GM21447 (cell line): ENCODE data around the gene GNPAT.
A peak's percentile ranks its signal among the peaks of the same experiment; 100 is the strongest.
"Not testable (repeated sequence)": the region's sequence is repeated elsewhere in the genome, so short reads cannot be mapped to it uniquely, and the experiment has no call there.

Experiments
- ATAC-seq: cut with Tn5 transposase; IDR thresholded peaks from one replicate; pipeline ENCODE4 v1.9.1; 2021; ENCODE audit not compliant: unreplicated experiment

The GNPAT gene

DNA sequence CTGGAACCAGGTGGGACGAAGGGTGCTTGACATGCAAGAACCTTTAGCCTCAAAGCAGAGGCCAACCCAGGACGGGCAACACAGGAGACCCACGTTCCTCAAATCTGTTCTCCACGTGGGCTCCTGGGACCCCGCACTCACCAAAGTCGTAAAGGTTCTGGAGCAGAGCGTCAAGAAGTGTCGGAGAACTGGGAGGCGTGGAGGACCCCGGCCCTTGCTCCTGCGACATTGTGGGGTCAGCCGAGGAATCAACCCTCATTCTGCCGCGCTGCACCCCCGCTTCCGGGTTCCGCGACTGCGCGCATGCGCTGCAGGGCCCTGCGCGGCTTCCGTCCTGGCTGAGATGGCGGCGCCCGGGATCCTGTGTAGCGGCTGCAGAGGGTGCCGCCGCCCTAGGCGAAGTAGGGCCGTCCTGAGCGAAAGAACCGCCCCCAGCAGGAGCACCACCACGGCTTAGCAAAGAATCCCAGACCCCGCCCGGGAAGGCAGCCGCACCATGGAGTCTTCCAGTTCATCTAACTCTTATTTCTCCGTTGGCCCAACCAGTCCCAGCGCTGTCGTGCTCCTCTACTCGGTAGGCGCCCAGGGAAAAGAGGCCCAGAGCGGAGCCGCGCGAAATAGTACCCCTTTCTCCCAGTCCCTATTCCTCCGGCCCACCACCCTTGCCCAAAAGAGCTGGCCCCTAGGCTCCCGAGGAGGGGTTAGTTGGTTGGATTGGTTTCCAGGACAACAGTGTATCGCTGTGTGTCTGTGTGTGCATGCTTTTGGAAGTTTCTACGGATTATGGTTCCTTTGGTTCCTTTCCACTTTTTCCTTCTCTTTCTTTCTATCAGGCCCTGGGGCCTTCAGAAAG lies at the start of gene GNPAT:
Gene GNPAT, plus strand, starts transcription at position 330 of the 853 bp plus-strand sequence. Its CDS starts 167 bp downstream, at position 497.
- peak; percentile 90 for ATAC-seq

DNA sequence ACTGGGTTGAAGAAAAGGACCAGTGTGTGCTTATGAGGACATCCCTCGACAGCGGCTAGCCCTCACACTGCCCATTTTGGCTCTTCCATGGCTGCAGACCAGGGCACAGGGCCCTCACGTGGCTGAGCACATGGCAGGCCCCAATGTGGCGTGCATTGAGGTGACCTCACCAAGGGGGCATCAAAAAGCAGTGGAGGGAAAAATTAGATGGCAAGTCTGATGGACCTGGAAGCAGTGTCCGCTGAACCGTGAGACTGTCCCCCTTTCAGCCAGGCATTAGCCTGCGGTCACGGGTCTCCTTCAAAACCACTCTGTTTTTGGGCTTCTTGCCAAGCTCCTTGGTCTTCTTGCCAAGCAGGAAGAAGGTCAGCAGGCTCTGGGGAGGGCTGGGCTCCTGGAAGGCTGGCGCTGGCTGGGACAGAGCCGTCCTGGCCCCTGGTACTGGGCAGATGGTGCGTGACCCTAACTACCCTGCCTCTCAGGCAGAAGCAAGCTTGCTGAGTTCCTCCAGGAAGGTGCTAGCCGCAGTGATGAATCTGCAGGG lies 48.3 kb upstream of the GNPAT start:
- no peak for ATAC-seq

DNA sequence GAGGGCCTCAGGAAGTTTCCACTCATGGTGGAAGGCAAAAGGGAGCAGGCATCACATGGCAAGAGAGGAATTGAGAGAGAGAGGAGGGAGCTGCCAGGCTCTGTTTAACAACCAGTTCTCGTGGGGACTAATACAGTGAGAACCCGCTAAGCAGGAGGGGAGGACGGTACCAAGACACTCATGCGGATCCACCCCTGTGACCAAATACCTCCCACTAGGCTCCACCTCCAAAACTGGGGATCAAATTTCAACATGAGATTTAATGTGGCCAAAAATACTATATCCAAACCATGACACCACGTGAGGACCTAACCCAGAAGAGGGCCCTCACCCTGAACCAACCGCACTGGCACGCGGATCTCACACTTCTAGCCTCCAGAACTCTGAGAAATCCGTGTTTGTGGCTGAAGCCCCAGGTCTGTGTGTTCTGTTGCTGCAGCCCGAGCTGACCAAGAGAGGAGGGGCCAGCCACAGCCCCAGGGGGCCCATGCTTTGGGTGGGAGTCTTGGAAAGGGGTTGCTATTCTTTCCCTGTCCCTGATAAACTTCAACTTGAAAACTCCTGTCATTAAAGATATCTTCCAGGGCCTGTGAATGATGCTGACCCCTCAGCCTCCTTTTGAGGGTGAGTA lies 47.2 kb upstream of the GNPAT start:
- no peak for ATAC-seq

DNA sequence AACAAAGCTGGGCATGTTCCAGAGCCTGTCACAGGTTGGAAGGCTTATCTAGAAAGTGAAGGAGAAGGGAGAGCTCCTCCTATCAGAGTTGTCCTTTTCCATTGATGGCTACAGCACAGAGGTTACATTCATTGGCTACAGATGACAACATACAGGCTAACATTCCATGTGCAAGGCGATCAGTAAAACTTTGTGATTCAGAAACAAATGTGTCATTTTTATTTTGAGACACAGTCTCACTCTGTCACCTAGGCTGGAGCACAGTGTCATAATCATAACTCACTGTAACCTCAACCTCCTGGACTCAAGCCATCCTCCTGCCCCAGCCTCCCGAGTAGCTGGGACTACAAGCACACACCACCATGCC lies 46.6 kb upstream of the GNPAT start:
- ATAC-seq, result no peak

DNA sequence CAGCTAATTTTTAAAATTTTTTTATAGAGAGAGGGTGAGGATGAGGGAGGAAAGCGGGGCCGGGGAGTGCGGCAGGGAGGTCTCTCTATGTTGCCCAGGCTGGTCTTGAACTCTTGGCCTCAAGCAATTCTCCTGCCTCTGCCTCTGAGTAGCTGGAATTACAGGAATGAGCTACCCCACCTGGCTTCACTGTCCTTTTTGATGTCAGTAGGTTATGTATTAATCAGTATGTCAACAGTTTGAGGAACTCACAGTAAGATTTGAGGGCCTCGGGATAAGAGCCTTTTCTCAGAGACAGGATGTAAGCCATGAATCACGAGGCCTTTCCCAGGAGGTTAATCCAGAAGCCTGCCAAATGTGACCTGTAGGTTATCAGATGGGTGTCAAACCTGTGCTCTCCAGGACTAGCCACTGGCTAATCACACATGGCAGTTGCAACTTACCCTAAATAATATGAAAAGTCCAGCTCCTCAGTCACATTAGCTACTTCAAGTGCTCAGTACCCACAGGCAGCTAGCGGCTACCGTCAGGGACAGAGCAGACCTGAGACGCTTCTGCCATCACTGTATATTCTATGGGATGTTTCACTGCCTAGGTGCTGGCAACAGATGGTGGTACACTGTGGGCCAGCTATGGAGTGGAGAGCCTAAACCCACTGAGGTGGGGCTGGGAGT lies 46.0 kb upstream of the GNPAT start:
- ATAC-seq, result no peak

DNA sequence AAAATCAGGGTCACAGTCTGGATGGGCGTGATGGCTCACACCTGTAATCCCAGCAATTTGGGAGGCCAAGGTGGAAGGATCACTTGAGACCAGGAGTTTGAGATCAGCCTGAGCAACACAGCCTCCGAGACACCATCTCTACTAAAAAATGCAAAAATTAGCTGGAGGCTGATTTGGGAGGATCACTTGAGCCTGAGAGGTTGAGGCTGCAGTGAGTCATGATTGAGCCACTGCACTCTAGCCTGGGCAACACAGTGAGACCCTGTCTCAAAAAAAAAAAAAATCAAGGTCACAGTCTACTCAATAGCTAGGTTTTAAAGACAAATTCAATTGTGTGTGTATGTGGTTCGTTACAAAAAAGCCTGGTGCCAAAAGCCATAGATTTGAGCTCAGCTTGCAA lies 44.7 kb upstream of the GNPAT start:
- ATAC-seq, result no peak

DNA sequence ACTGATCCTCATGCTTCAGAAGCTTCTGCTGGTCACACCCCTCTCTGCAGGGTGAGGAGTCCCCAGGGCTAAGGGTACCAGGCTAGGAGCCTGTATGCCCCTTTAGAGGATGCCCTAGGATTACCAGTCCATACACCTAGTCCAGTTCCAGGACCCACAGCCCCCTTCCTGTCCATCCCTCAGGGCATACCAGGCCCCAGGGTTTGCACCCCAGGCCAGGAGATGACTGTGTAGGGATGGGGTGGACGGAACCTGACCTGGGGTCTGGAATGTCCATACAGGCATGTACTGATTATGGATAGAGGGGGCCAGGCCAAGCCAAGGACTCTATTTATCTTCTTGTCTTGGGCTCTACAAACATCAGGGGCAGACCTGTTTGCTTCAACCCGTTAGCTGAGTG lies 44.3 kb upstream of the GNPAT start:
- ATAC-seq, result no peak

DNA sequence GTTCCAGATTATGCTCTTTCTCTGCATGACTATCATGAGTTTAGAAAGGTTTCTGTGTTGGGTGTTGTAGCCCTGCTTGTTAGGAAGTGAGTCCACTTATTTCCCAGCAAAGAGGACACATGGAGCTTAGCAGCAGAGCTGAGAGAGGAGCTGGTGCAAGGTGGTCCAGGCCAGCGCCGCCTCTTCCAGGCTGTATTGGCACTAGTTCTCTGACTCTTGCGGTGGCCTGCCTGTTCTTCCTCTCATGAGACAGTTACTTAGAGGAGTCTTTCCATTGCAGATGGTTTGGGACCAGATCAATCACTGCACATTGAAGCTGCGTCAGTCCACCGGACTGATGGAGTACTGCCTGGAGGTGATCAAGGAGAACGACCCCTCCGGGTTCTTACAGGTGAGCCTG lies 41.1 kb upstream of the GNPAT start:
- ATAC-seq, result no peak

DNA sequence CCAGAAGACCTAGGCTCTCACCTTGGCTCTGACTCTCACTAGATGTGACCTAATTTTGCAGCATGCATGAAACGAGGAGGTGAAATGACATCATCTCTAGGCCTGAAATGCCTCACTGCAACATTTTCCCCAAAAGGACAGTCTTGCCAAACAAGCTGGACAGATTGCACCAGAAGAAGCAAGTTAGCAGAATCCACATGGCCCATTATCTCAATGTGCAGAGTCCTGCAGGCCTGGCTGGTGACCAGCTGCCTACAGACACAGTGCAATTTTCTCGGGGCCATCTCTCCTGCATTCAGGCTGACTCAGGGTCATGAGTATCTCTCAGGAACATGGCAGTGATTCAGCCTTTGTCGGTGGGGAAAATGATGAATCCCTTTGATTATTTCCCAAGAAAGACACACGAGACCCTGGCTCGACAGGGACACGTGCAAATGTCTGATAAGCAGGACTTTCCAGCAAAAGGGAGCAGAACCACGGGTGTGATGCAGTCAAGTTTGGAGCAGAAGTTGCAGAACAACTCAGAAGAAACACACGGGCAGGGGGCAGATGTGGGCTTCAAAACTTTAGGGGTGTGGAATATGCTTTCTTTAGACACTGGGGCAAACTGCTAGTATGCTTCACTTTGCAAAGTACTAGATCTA lies 40.5 kb upstream of the GNPAT start:
- ATAC-seq, result no peak

DNA sequence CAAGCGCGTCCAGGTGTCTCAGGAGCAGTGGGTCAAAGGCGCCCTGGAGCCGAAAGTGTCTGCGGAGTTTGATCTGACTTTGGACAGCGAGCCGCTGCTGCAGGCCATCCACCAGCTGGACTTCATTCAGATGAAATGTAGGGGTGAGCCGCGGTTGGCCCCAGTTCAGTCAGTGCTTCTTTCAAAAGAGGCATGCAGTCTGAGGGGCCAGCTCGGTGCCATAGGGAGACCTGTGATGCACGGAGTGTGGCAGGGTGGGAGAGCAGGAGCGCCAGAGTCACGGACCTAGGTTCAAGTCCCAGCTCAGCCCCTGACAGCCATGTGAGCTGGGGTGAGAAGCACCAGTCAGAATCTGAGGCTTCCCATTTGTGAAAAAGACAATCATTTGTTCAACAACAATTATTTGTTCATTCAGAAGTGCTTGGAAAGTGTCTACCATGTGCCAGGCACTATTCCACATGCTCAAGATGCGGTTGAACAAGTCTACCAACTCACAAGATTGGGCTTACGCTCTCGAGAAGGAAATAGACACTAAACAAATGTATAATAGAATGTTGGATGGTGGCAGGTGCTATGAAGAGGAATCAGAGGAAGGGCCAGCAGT lies 39.5 kb upstream of the GNPAT start:
- ATAC-seq, result no peak

DNA sequence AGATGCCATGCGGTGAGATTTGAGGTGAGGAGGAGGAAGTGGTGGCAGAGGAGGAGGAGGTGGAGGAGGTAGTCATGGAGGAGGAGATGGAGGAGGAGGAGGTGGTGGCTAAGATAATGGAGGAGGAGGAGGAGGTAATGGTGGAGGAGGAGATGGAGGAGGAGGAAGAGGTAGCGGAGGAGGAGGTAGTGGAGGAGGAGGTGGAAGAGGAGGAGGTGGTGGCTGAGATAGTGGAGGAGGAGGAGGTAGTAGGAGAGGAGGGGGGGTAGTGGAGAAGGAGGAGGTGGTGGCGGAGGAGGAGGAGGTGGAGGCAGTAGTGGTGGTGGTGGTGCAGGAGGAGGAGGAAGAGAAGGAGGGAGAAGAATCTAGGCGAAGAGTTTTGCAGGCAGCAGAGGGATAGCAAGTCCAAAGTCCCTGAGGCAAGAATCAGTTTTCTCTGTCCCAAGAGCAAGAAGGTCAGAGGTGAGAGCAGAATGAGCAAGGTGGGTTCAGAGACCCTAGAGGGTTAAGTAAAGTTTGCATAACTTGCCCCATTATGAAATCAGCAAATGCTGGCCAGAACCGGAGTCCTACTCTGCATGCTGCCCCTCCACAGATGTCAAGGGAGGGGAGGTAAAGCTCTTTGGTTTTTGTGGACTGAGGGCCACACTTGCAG lies 38.9 kb upstream of the GNPAT start:
- no peak for ATAC-seq

DNA sequence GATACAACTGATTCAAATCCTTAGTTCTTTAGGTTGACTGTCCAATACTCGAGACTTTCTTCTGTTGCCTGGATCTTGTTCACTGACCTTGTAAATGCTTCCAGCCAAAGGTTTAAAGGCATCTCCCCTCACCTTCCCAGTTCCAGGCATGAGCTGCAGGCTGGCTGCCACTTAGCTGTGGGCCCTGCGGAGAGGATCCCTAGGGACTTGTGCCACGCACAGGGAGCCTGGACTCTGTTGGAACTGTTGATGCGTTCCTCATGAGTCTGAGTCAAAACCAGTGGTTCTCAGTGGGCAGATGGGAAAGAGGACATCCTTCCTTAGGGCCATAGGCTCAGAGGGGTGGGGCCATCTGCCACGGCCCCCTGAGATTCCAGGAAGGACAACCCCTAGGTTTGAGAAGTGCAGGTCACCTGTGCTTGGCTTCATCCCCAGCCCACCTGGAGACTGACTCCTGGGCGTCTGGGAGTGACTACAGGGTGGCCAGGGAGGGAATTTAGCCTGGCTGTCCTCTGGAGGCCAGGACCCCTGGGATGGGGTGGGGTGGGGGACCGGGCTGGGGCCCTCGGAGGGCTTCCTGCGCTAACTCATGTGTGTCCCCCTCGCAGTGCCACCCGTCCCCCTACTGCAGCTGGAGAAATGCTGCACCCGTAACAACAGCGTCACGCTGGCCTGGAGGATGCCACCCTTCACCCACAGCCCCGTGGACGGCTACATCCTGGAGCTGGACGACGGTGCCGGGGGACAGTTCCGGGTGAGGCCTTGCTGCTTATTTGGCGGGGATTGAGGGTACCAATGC lies 37.6 kb upstream of the GNPAT start:
- ATAC-seq, result no peak

DNA sequence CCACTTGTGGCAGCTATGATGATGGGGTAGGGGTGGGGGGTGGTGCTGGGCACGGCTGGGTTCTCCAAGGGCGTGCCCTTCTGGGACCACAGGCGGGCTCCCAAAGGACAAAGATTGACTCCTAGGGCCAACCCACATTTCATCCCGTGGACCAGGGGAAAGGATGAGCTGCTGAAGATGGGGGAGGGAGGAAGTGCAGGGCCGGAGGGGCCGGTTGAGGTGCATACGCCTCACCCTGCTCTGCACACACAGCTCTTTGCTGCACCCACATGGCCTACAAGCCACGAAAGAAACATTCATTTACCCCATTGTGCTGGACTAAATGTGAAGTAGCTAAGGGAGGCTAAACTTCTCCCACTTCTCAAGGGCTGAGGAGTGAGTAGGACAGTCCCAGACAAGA lies 34.2 kb upstream of the GNPAT start:
- no peak for ATAC-seq

DNA sequence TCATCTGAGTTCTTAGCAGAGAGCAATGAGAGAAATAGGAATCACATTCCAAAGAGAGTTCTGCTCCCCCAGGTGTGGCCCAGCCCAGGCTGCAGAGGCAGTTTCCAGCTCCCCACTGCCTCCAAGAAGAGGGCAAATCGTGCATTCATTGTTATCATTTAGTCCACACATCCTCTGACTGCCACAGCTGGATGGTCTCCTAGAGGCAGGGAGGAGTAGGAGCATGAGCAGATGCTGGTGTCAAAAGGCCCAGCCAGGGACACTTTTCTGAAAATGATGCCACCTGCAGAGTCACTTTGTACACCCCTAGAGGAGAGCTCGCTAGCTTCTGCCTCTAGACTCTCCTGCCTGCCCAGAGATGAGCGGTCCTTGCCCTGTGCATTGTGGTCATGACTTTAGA lies 33.6 kb upstream of the GNPAT start:
- ATAC-seq, result no peak

DNA sequence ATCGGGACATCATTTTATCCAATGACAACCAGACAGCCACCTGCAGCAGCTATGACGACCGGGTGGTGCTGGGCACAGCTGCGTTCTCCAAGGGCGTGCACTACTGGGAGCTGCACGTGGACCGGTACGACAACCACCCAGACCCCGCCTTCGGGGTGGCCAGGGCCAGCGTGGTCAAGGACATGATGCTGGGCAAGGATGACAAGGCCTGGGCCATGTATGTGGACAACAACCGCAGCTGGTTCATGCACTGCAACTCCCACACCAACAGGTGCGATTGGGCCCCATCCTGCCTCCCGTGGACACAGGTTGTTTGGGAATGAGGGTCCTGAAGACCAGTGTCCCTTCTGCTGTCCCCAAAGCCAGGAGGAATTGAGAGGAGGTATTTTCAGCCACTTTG lies 32.0 kb upstream of the GNPAT start:
- ATAC-seq, result no peak

DNA sequence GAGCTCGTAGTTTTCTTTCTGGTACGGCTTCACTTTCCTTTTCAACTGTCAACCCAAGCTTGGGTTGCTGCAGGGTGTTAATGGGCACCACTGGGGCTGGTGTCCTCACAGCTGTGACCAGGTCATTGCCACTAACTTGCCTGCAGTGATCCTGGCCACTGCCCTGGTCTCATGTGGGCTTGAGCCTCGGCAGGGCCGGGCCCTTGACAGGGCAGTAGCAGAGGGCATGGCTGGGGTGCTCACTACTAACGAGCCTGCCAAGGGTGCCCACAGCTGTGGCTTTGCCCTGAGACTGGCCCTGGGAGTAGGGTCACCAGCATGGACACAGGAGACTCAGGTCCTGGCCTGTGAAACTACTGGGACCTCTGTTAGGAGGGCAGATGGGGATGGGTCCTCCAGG lies 31.5 kb upstream of the GNPAT start:
- ATAC-seq, result no peak

DNA sequence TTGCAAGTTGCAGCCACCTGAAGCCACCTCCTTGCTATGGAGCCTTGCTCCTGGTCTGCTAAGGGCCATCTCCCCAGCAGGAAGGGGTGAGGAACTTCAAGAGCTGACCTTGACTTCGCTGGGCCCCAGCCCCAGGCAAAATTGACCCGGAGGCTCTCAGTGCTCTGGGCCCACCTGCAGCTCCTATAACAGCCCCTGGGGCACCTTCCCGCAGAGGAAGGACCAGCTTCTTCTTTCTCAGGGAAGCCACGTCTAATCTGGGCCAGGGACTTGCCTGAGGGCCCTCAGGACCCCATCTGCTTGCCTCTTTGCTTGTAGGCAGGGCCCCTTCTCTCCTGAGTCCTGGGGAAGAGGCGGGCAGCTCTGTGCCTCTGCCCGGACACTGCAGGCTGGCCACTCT lies 30.9 kb upstream of the GNPAT start:
- ATAC-seq, result no peak

DNA sequence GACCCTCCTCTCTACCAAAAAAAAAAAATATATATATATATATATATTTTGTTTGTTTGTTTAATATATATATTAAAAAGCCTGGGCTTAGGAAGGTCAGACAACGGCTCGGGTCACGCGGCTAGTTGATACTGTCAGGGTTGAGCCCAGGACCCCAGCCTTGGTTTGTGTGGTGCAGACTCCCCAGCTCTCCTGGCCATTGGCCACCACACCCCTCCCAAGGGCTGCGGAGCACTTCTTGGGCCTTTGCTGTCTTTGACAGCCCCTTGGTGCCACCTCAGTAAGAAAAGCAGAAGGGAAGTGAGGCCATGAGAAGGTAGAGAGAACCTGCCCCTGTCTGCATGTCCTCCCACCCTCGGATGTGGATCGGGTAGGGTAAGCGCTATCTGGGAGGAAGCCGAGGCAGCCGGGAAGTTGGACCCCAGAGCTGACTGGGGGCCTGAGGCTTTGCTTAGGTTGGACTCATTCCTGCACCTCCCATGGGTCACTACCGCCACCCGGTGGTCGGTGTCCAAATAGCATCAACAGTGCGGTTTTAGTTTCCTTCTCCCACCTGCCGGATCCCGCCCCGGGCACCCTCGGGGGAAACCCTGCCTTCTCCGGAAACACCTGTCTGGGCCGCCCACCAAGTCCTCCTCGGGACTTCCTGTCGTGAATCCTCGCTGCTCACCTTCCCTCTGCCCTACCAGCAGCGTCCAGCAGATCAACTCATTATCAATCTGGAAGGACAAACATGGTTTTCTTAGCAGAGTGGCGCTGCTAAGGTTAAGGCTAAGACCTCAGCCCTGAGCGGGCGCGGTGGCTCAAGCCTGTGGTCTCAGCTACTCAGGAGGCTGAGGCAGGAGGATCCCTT lies 29.8 kb upstream of the GNPAT start:
- ATAC-seq, result peak; percentile 94

DNA sequence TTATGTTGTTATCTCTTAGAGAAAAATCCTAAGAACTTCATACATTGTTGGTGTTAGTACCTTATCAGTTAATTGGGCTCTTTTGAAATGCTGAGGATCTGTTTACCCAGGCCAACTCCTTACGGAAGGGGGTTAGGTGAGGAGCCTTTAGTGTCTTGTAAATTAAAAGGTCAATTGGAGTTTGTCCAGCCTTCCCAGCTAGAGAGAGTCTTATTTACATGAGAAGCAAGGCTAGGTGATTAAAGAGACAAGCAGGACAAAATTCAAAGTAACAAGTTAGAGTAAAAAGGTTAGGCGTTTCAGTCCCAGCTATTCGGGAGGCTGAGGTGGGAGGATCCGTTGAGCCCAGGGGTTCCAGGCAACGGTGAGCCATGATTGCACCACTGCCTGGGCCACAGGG lies 28.7 kb upstream of the GNPAT start:
- not testable (repeated sequence) for ATAC-seq
